Smooth muscle cell (in vitro differentiated cells): Measurements from ENCODE around the gene ZNF750. TPM values are rescaled to one million over a fixed set of nuclear protein-coding genes. Genes with fewer than 3 reads are reported as not detected.

Source experiments
- DNase-seq: peaks from one replicate; lab custom pipeline; 2025; ENCODE audit not compliant: unreplicated experiment; lab: John Stamatoyannopoulos, UW
- H2AFZ ChIP-seq: fragments of 200-600 bp; sonication (generic); 2 replicates; pipeline ENCODE4 v1.6.0; 2016; ENCODE audit warnings: antibody characterized with exemption, low read depth, mild to moderate bottlenecking
- H3F3A ChIP-seq: fragments of 200-600 bp; sonication (generic); 2 replicates; pipeline ENCODE4 v1.6.0; 2017; ENCODE audit warnings: antibody characterized with exemption, low read depth
- H3K27ac ChIP-seq: fragments of 200-600 bp; sonication (generic); 2 replicates; pipeline ENCODE4 v1.5.1; 2016; ENCODE audit warnings: low read depth, mild to moderate bottlenecking
- H3K27me3 ChIP-seq: fragments of 200-600 bp; sonication (generic); 2 replicates; pipeline ENCODE4 v1.6.1; 2016; ENCODE audit warnings: low read depth, mild to moderate bottlenecking
- H3K36me3 ChIP-seq: fragments of 200-600 bp; sonication (generic); 2 replicates; pipeline ENCODE4 v1.5.1; 2016; ENCODE audit warnings: low read depth
- H3K4me1 ChIP-seq: fragments of 200-600 bp; sonication (generic); 2 replicates; pipeline ENCODE4 v1.5.1; 2016; ENCODE audit warnings: low read depth
- H3K4me2 ChIP-seq: fragments of 200-600 bp; sonication (generic); 2 replicates; pipeline ENCODE4 v1.6.0; 2016; ENCODE audit warnings: mild to moderate bottlenecking
- H3K4me3 ChIP-seq: fragments of 200-600 bp; sonication (generic); 2 replicates; pipeline ENCODE4 v1.5.1; 2016; ENCODE audit warnings: mild to moderate bottlenecking
- H3K79me2 ChIP-seq: fragments of 200-600 bp; sonication (generic); 2 replicates; pipeline ENCODE4 v1.6.0; 2016; ENCODE audit warnings: low read depth, mild to moderate bottlenecking
- H3K9ac ChIP-seq: fragments of 200-600 bp; sonication (generic); 2 replicates; pipeline ENCODE4 v1.6.0; 2016; ENCODE audit warnings: low read depth
- H3K9me3 ChIP-seq: fragments of 200-600 bp; sonication (generic); replicated peaks from 2 replicates; pipeline ENCODE4 v1.5.1; 2016; ENCODE audit warnings: low read depth
- H4K20me1 ChIP-seq: fragments of 200-600 bp; sonication (generic); 2 replicates; pipeline ENCODE4 v1.6.0; 2016; ENCODE audit warnings: low read depth
- CTCF ChIP-seq: fragments of 200-600 bp; sonication (generic); IDR thresholded peaks from 2 replicates; pipeline ENCODE4 v1.5.1; 2017; ENCODE audit warnings: borderline replicate concordance, mild to moderate bottlenecking, antibody characterized with exemption; ENCODE audit not compliant: insufficient read depth, poor library complexity, severe bottlenecking
- WGBS: methylation state at CpG from one replicate; pipeline ENCODE4 v1.1.7; 2016; ENCODE audit warnings: low lambda C conversion rate; 5-methylcytosine and 5-hydroxymethylcytosine counted together
- polyA plus RNA-seq: library from polyadenylated mRNA; unstranded; fragments of >200 nt; fragmentation: Nextera tagmentation; extraction: Ambion mirVana; gene quantifications from 2 replicates; pipeline ENCODE4 v1.2.1, GENCODE V29; 2016
- total RNA-seq: library from RNA; depleted of rRNA; stranded (reverse); fragments of >200 nt; gene quantifications from 2 replicates; pipeline ENCODE4 v1.2.3, GENCODE V29; 2014

The ZNF750 gene
- total and polyA plus RNA-seq, 2 experiments from 2014 or later, result 0.93 to 7.1 TPM

- H3K27me3 ChIP-seq, result no peaks in the 10 kb centered on the region
- H2AFZ ChIP-seq, result no peak overlapping the region
- no peaks in the 10 kb centered on the region for H3K36me3 ChIP-seq
- DNase-seq, result no peak
- H3K27ac ChIP-seq, result no peak overlapping the region
- H4K20me1 ChIP-seq, result no peaks in the 10 kb centered on the region
- H3K9ac ChIP-seq, result no peak overlapping the region
- H3K9me3 ChIP-seq, result peaks cover 5% of the 10 kb centered on the region
- WGBS, result 90% methylated on average over 16 of the region's 16 CpGs
- no peaks in the 10 kb centered on the region for H3K4me1 ChIP-seq
- no peak overlapping the region for H3K4me3 ChIP-seq
- H3F3A ChIP-seq, result no peaks in the 10 kb centered on the region
- TF ChIP-seq CTCF, result no peak
- H3K4me2 ChIP-seq, result no peak overlapping the region
- H3K79me2 ChIP-seq, result no peaks in the 10 kb centered on the region
Measured at GRCh38 chr17:82822281-82822680, 17.5 kb downstream of the ZNF750 start.

GRCh38 chr17:82821554-82821953 is 18.3 kb downstream of the ZNF750 start:
- H3K27ac ChIP-seq, result no peak overlapping the region
- no peak overlapping the region for H3K4me3 ChIP-seq
- H3K27me3 ChIP-seq, result no peaks in the 10 kb centered on the region
- no peaks in the 10 kb centered on the region for H3K36me3 ChIP-seq
- H2AFZ ChIP-seq, result no peak overlapping the region
- H3F3A ChIP-seq, result no peaks in the 10 kb centered on the region
- no peaks in the 10 kb centered on the region for H3K79me2 ChIP-seq
- H3K4me2 ChIP-seq, result no peak overlapping the region
- no peak for TF ChIP-seq CTCF
- H3K9ac ChIP-seq, result no peak overlapping the region
- H4K20me1 ChIP-seq, result no peaks in the 10 kb centered on the region
- H3K9me3 ChIP-seq, result peaks cover 5% of the 10 kb centered on the region
- H3K4me1 ChIP-seq, result no peaks in the 10 kb centered on the region
- no peak for DNase-seq
- WGBS, result 95% methylated on average over 2 of the region's 2 CpGs

- H3K9me3 ChIP-seq, result peaks cover 5% of the 10 kb centered on the region
- no peak for DNase-seq
- no peak for TF ChIP-seq CTCF
Measured at GRCh38 chr17:82820278-82821251, 19.3 kb downstream of the ZNF750 start.

GRCh38 chr17:82817947-82818346 is 21.9 kb downstream of the ZNF750 start:
- TF ChIP-seq CTCF, result no peak
- Histone ChIP-seq H3K79me2 (no peaks in the 10 kb centered on the region), H3K36me3 (no peaks in the 10 kb centered on the region), H3K4me3 (no peak overlapping the region), H3K27ac (no peak overlapping the region), H3K9me3 (peaks cover 5% of the 10 kb centered on the region), H3K27me3 (no peaks in the 10 kb centered on the region), H2AFZ (no peak overlapping the region), H4K20me1 (no peaks in the 10 kb centered on the region), H3F3A (no peaks in the 10 kb centered on the region), H3K9ac (no peak overlapping the region), H3K4me2 (no peak overlapping the region), H3K4me1 (no peaks in the 10 kb centered on the region)
- DNase-seq, result no peak
- 97% methylated on average over 5 of the region's 5 CpGs for WGBS

More at GRCh38 chr17:82820278-82821251, 19.3 kb downstream of the ZNF750 start:
- H3K79me2 ChIP-seq, result no peaks in the 10 kb centered on the region
- H2AFZ ChIP-seq, result no peak overlapping the region
- 94% methylated on average over 5 of the region's 5 CpGs for WGBS
- no peak overlapping the region for H3K9ac ChIP-seq
- H3K4me3 ChIP-seq, result no peak overlapping the region
- H3K4me2 ChIP-seq, result no peak overlapping the region
- no peaks in the 10 kb centered on the region for H3K27me3 ChIP-seq
- H3K4me1 ChIP-seq, result no peaks in the 10 kb centered on the region
- no peaks in the 10 kb centered on the region for H3F3A ChIP-seq
- H3K27ac ChIP-seq, result no peak overlapping the region
- H4K20me1 ChIP-seq, result no peaks in the 10 kb centered on the region
- no peaks in the 10 kb centered on the region for H3K36me3 ChIP-seq
